ENCODE data around the gene VWC2L. TPM values are rescaled to one million over a fixed set of nuclear protein-coding genes. Genes with fewer than 3 reads are reported as not detected.

VWC2L gene
- total and polyA plus RNA-seq, 2 donors, result not detected

GRCh38 chr2:214529514-214529913, 118.7 kb downstream of the VWC2L start:
- no peaks in the 10 kb centered on the region for H3K4me1 ChIP-seq (ENCODE audit: insufficient read depth)
- H3K36me3 ChIP-seq (ENCODE audit: insufficient read depth), result no peaks in the 10 kb centered on the region
- no peak overlapping the region for H3K27ac ChIP-seq (ENCODE audit: low read depth)
- H3K4me3 ChIP-seq (ENCODE audit: low read depth, low read length), result no peak overlapping the region
- 77% methylated on average over 6 of the region's 6 CpGs for WGBS
- no peak for DNase-seq (ENCODE audit: extremely low spot score)

- Histone ChIP-seq H3K36me3 (ENCODE audit: insufficient read depth) (no peaks in the 10 kb centered on the region), H3K27ac (ENCODE audit: low read depth) (no peak overlapping the region), H3K4me3 (ENCODE audit: low read depth, low read length) (no peak overlapping the region), H3K4me1 (ENCODE audit: insufficient read depth) (no peaks in the 10 kb centered on the region)
- 43% methylated on average over 3 of the region's 3 CpGs for WGBS
- no peak for DNase-seq (ENCODE audit: extremely low spot score)
Measured at GRCh38 chr2:214533541-214533940, 122.7 kb downstream of the VWC2L start.

GRCh38 chr2:214536625-214537024, 125.8 kb downstream of the VWC2L start:
- H3K27ac ChIP-seq (ENCODE audit: low read depth), result no peak overlapping the region
- H3K4me1 ChIP-seq (ENCODE audit: insufficient read depth), result no peaks in the 10 kb centered on the region
- no peak for DNase-seq (ENCODE audit: extremely low spot score)
- 62% methylated on average over 3 of the region's 3 CpGs for WGBS
- H3K36me3 ChIP-seq (ENCODE audit: insufficient read depth), result no peaks in the 10 kb centered on the region
- H3K4me3 ChIP-seq (ENCODE audit: low read depth, low read length), result no peak overlapping the region

GRCh38 chr2:214537929-214538328, 127.1 kb downstream of the VWC2L start:
- H3K4me3 ChIP-seq (ENCODE audit: low read depth, low read length), result no peak overlapping the region
- no peaks in the 10 kb centered on the region for H3K4me1 ChIP-seq (ENCODE audit: insufficient read depth)
- H3K36me3 ChIP-seq (ENCODE audit: insufficient read depth), result no peaks in the 10 kb centered on the region
- no peak overlapping the region for H3K27ac ChIP-seq (ENCODE audit: low read depth)
- 61% methylated on average over 3 of the region's 3 CpGs for WGBS
- DNase-seq (ENCODE audit: extremely low spot score), result no peak

- Histone ChIP-seq H3K4me1 (ENCODE audit: insufficient read depth) (no peaks in the 10 kb centered on the region), H3K36me3 (ENCODE audit: insufficient read depth) (no peaks in the 10 kb centered on the region), H3K4me3 (ENCODE audit: low read depth, low read length) (no peak overlapping the region), H3K27ac (ENCODE audit: low read depth) (no peak overlapping the region)
- WGBS, result 69% methylated on average over 7 of the region's 7 CpGs
- no peak for DNase-seq (ENCODE audit: extremely low spot score)
Measured at GRCh38 chr2:214542295-214542694, 131.4 kb downstream of the VWC2L start.

GRCh38 chr2:214542866-214543265, 132.0 kb downstream of the VWC2L start:
- Histone ChIP-seq H3K4me3 (ENCODE audit: low read depth, low read length) (no peak overlapping the region), H3K27ac (ENCODE audit: low read depth) (no peak overlapping the region), H3K4me1 (ENCODE audit: insufficient read depth) (no peaks in the 10 kb centered on the region), H3K36me3 (ENCODE audit: insufficient read depth) (no peaks in the 10 kb centered on the region)
- WGBS, result 75% methylated on average over 1 of the region's 1 CpG
- DNase-seq (ENCODE audit: extremely low spot score), result no peak

GRCh38 chr2:214543386-214543955, 132.6 kb downstream of the VWC2L start:
- H3K27ac ChIP-seq (ENCODE audit: low read depth), result no peak overlapping the region
- DNase-seq (ENCODE audit: extremely low spot score), result no peak
- WGBS, result 61% methylated on average over 2 of the region's 2 CpGs
- no peak overlapping the region for H3K4me3 ChIP-seq (ENCODE audit: low read depth, low read length)
- no peaks in the 10 kb centered on the region for H3K4me1 ChIP-seq (ENCODE audit: insufficient read depth)
- H3K36me3 ChIP-seq (ENCODE audit: insufficient read depth), result no peaks in the 10 kb centered on the region

GRCh38 chr2:214545898-214546542, 135.2 kb downstream of the VWC2L start:
- no peaks in the 10 kb centered on the region for H3K4me1 ChIP-seq (ENCODE audit: insufficient read depth)
- H3K36me3 ChIP-seq (ENCODE audit: insufficient read depth), result no peaks in the 10 kb centered on the region
- H3K27ac ChIP-seq (ENCODE audit: low read depth), result no peak overlapping the region
- no peak for DNase-seq (ENCODE audit: extremely low spot score)
- 27% methylated on average over 1 of the region's 1 CpG for WGBS
- no peak overlapping the region for H3K4me3 ChIP-seq (ENCODE audit: low read depth, low read length)

GRCh38 chr2:214547931-214548330, 137.1 kb downstream of the VWC2L start:
- H3K4me1 ChIP-seq (ENCODE audit: insufficient read depth), result no peaks in the 10 kb centered on the region
- H3K36me3 ChIP-seq (ENCODE audit: insufficient read depth), result no peaks in the 10 kb centered on the region
- no peak for DNase-seq (ENCODE audit: extremely low spot score)
- no peak overlapping the region for H3K4me3 ChIP-seq (ENCODE audit: low read depth, low read length)
- WGBS, result 42% methylated on average over 3 of the region's 3 CpGs
- H3K27ac ChIP-seq (ENCODE audit: low read depth), result no peak overlapping the region

GRCh38 chr2:214549946-214550345, 139.1 kb downstream of the VWC2L start:
- WGBS, result 63% methylated on average over 2 of the region's 2 CpGs
- Histone ChIP-seq H3K4me1 (ENCODE audit: insufficient read depth) (no peaks in the 10 kb centered on the region), H3K27ac (ENCODE audit: low read depth) (no peak overlapping the region), H3K4me3 (ENCODE audit: low read depth, low read length) (no peak overlapping the region), H3K36me3 (ENCODE audit: insufficient read depth) (no peaks in the 10 kb centered on the region)
- DNase-seq (ENCODE audit: extremely low spot score), result no peak

GRCh38 chr2:214550786-214551185, 139.9 kb downstream of the VWC2L start:
- Histone ChIP-seq H3K4me3 (ENCODE audit: low read depth, low read length) (no peak overlapping the region), H3K4me1 (ENCODE audit: insufficient read depth) (no peaks in the 10 kb centered on the region), H3K36me3 (ENCODE audit: insufficient read depth) (no peaks in the 10 kb centered on the region), H3K27ac (ENCODE audit: low read depth) (no peak overlapping the region)
- 91% methylated on average over 3 of the region's 3 CpGs for WGBS
- DNase-seq (ENCODE audit: extremely low spot score), result no peak

- WGBS, result 83% methylated on average over 3 of the region's 3 CpGs
- no peak for DNase-seq (ENCODE audit: extremely low spot score)
Measured at GRCh38 chr2:214557884-214558283, 147.0 kb downstream of the VWC2L start.

GRCh38 chr2:214558341-214558740, 147.5 kb downstream of the VWC2L start:
- no peaks in the 10 kb centered on the region for H3K36me3 ChIP-seq (ENCODE audit: insufficient read depth)
- no peak for DNase-seq (ENCODE audit: extremely low spot score)

More at GRCh38 chr2:214557884-214558283, 147.0 kb downstream of the VWC2L start:
- no peak overlapping the region for H3K27ac ChIP-seq (ENCODE audit: low read depth)
- no peaks in the 10 kb centered on the region for H3K36me3 ChIP-seq (ENCODE audit: insufficient read depth)
- H3K4me3 ChIP-seq (ENCODE audit: low read depth, low read length), result no peak overlapping the region
- H3K4me1 ChIP-seq (ENCODE audit: insufficient read depth), result no peaks in the 10 kb centered on the region

GRCh38 chr2:214560176-214560575, 149.3 kb downstream of the VWC2L start:
- Histone ChIP-seq H3K4me1 (ENCODE audit: insufficient read depth) (no peaks in the 10 kb centered on the region), H3K36me3 (ENCODE audit: insufficient read depth) (no peaks in the 10 kb centered on the region), H3K4me3 (ENCODE audit: low read depth, low read length) (no peak overlapping the region), H3K27ac (ENCODE audit: low read depth) (no peak overlapping the region)
- DNase-seq (ENCODE audit: extremely low spot score), result no peak
- 79% methylated on average over 4 of the region's 4 CpGs for WGBS

More at GRCh38 chr2:214558341-214558740, 147.5 kb downstream of the VWC2L start:
- Histone ChIP-seq H3K27ac (ENCODE audit: low read depth) (no peak overlapping the region), H3K4me1 (ENCODE audit: insufficient read depth) (no peaks in the 10 kb centered on the region), H3K4me3 (ENCODE audit: low read depth, low read length) (no peak overlapping the region)
- 91% methylated on average over 1 of the region's 1 CpG for WGBS
